ENCODE results near the gene TTC9.
"Not testable (repeated sequence)": the region's sequence is repeated elsewhere in the genome, so short reads cannot be mapped to it uniquely, and the experiment has no call there.

TTC9 gene

DNA sequence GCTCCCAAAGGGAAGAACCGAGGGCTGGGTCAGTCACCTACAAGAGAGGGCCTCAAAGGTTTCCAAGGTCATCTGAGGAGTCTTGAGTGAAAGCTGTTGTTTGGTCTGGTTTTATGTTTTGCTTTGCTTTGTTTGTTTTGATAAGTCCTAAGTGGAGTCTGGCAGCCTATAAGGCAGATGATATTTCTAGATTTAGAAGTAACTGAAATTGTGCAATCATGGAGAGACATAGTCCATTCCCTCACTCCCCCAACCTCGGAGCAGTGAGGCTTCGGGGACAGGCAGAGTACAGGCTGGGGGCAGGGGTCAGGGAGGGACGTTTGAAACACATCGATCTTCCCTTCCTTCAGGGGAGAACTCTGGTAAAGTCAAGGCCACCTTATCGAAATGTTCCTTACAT is 42.3 kb downstream of the TTC9 start:
- no peak for DNase-seq

DNA sequence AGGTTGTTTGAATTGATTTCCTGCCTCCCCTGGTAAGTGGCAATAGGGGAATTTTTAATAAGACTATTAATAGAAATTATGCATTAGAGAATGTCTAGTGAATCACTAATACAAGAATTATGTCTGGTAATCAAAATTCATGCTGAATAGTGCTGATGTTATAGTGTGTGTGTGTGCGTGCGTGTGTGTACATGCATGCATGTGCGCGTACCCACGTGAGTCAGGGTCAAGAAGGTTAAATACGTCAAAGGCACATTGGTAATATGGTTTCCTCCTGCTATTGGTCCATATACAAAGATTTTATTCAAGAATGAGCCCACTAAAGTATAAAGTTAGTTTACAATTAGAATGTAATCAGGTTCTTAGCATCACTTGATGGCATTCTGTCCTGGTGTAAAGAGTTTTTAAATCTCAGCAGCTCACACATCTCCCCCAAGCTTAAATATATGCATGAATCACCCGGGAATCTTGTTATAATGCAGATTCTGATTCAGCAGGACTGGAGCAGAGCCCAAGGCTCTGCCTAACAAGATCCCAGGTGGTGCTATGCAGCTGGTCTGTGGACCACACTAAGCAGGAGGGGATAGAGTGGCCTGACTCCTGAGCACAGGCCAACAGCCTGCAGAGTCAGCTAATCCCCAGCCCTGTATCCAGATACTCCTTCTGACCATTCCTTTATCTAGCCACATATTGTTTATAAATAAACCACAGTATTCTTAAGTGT is 43.9 kb downstream of the TTC9 start:
- no peak for DNase-seq

DNA sequence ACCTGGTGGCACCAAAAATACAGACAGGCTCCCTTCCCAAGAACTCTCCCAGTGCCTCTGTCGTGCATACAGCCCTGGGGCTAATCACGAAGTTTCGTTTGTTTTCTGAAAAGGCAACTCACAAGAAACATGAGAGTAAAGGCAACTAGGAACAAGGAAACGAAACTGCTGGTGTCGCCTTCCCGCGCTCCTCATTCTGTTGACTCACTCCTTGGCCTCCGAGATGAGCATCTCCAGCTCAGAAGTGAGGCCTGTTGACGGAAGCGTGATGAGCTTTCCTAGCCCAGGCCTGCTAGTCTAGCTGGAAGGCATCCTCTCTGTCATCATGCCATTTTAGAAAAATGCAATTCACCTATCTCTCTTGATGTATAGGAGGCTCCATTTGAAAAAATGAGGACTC is 50.5 kb downstream of the TTC9 start:
- DNase-seq = no peak

DNA sequence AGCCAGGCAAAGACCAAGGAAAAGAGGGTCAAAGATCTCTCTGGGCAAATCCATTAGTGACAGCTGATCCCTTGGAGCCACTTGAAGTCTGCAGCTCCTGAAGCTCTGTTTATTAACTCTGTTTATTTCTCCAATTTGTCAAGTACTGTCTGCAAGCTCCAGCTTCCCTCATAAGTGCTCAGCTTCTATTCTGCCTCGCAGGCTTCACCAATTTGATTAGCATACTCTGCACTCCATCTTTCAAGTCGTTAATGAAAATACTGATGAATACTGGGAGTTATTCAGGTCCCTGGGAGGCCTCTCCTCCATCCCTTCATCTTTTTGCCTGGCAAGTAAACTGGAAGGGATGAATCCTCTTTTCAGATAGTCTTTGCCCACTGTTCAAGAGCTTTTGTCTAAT is 54.3 kb downstream of the TTC9 start:
- no peak for DNase-seq

DNA sequence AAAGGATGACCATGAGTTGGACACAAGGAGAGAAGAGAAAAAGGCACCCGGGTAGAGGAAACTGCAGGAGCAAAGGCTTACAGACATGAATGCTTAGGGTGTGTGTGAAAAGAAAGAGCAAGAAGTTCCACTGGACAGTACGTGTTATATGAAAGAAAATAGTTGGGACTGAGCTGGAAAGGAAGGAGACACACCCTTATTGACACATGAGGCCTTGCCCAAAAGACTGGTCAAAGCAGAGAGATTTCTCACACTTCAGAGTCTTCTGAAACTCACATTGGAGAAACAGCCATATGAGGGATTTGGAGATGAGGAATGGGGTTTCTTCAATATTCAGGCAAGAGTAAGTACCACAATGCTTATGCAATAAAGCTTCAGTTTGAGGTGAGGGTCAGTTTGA is 56.0 kb downstream of the TTC9 start:
- DNase-seq = no peak

DNA sequence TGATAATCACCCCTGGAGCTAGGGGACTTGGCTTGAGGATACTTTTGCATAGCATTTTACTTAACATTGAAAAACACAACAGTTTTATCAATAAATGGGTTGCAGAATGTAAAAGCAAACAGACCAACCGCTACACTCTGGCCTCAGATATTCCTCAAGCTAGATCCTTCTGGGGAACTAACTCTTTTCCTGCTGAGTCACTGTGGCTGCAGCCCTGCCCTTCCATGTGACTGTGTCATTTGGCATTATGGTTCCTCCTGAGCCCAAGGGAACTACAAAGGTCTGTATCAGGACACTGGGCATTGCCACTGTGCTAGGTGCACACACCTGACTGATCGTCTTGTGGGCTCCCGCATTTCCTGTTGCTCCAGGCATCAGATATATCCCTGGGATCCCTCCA is 56.6 kb downstream of the TTC9 start:
- DNase-seq = no peak

DNA sequence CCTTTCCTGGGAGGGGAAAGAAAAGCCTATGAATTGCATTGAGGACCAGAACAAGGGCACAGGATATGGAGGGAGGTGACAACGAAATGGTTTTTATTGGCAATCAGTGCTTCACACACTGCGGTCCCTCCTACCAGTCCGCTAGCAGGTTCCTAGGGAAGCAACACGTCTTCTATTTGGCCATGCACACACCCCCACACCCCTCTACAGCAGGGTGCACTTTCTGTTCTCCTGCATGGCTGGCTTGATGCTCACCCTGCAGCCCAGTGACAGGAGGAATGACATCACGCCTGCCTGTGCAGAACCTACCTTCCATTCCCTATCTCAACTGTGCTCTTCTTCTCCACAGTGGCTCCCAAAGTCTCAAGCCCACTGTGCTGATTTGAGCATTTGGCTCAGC is 57.9 kb downstream of the TTC9 start:
- no peak for DNase-seq

DNA sequence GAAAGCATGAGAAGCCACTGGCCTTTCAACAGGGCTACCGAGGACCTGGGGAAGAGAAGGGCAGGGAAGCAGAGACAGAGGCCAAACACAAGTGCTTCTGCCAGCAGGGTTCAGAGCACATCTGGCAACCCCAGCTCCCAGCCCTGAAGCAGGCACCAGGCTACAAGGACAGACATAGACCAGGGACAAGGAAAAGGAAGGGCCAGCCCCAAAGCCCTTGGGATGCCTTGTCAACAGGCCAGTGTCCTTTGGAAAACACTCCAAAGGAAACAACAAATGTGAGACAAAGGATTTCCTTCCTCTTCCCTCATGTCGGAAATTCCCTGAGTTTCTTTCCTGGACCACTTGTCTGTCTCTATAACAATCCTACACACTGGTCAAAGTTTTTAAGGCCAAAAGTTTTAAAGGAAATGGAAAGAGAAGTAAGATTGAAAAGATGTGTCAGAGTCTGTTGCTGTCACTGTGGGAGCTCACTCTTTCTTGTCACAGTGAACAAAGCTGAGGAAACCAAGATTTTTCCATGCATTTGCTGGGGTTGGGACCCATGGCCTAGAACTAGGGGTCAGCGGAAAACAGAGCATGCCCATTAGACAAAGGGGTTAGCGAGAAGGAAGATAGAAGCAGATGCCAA is 59.4 kb downstream of the TTC9 start:
- no peak for DNase-seq

DNA sequence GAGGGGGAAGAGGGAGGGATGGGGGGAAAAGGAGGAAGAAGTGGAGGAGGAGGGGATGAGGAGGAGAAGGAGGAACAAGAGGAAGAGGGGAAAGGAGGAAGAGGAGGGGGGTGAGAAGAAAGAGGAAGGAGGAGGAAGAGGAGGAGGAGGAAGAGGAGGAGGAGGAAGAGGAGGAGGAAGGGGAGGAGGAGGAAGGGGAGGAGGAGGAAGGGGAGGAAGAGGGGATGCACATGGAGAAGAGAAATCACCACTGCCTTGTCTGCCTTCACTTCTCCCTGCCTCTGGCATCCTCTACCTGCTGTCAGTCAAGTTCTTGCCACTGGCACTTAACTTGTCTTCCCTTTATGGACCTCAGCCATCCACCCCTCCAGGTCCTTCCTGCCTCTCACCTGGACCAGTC is 59.9 kb downstream of the TTC9 start:
- DNase-seq = no peak

DNA sequence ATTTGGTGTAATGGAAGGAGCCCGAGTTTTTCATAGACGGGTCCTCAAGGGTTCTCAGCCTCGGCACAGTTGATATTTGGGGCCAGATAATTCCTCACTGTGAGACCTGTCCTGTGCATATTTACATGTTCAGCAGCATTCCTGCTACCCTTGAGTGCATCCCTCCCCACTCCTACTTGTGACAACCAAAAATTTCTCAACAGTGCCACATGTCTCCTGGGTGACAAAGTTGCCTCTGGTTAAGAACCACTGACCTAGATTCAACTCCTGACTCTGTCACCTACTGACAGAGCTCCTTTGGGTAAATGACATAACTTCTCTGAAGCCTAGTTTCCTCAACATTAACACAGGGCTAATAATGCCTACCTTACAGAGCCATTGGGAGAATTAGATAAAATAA is 60.4 kb downstream of the TTC9 start:
- DNase-seq = no peak

DNA sequence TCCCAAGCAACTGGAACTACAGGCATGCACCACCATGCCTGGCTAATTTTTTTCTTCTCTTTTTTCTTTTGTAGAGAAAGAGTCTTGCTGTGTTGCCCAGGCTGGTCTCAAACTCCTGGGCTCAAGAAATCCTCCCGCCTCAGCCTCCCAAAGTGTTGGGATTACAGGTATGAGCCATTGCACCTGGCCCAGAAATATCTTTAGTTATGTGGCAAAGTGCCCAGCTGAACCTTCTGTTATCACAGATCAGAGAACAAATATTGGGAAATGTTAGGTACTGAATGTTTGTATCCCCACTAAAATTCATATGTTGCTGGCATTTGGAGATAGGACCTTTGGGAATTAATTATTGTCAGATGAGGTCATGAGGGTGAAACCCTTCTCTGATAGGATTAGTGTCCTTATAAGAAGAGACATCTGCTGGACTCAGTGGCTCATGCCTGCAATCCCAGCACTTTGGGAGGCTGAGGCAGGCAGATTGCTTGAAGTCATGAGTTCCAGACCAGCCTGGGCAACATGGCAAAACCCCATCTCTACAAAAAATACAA is 62.0 kb downstream of the TTC9 start:
- DNase-seq = not testable (repeated sequence)

DNA sequence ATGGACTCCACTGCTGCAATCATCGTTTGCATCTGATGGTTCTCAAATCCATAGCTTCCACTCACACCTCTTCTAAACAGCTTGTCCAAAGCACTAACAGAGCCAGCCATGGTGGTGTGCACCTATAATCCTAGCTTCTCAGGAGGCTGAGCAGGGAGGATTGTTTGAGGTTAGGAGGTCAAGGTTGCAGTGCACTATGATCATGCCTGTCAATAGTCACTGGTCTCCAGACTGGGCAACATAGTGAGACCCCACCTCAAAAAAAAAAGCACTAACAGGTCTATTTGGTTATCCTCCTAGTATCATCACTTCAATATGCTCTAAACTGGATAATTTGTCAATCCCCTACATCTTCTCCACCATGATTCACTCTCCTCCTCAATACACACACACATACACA is 63.2 kb downstream of the TTC9 start:
- no peak for DNase-seq

DNA sequence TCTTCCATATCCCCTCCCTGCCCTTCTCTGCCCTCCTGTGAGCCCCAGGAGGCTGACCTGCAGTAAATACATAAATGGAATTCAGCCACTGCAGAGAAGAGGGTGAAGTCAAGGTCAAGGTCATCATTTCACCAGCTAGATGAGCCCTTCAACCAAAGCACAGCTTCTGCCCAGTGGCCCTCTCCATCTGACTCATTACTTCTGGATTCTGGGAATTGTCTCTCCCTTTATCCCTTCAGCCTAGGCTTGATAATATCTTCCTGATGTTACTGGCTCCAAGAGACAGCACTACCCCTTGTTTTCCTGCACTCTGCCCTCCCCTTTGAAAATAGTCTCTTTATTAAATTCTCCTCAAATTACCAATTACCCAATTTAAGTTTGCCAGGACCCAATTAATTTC is 64.5 kb downstream of the TTC9 start:
- DNase-seq = no peak

DNA sequence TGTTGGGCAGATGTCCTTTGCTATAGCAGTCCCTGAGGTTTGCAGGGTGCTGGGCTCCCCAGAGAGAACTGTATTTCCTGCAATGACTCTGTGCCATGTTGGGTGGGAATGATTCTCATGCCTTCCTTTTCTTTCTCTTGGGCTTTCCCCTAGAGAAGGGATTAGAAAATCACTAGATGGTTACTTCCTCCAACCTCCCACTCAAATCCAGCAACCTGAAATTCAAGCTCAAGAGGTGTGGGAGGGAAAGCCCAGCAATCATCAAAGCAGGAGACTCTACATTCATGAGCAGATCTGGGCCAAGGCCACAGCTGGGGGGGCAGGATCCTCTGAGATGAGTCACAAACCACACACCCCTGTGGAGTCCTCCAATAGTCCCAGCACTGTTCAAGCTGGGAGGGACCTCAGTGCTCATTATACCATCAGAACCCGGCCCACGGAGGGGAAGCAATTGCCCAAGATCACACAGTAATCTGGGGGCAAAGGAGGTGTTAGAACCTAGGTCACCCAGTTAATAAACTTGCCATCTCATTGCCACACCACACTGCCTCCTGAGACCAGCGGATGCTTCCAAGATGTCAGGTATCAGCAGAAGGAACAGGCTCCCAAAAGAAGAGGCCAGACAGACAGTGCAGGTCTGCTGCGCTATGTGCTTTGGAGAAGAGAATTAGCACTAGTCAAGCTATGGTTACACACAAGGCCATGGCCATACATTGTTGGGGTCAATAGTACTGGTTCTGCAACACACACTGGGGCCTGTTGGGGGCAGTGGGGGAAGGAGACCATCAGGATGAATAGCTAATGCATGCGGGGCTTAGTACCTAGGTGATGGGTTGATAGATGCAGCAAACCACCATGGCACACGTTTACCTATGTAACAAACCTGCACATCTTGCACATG is 65.7 kb downstream of the TTC9 start:
- peak; percentile 21 for DNase-seq

DNA sequence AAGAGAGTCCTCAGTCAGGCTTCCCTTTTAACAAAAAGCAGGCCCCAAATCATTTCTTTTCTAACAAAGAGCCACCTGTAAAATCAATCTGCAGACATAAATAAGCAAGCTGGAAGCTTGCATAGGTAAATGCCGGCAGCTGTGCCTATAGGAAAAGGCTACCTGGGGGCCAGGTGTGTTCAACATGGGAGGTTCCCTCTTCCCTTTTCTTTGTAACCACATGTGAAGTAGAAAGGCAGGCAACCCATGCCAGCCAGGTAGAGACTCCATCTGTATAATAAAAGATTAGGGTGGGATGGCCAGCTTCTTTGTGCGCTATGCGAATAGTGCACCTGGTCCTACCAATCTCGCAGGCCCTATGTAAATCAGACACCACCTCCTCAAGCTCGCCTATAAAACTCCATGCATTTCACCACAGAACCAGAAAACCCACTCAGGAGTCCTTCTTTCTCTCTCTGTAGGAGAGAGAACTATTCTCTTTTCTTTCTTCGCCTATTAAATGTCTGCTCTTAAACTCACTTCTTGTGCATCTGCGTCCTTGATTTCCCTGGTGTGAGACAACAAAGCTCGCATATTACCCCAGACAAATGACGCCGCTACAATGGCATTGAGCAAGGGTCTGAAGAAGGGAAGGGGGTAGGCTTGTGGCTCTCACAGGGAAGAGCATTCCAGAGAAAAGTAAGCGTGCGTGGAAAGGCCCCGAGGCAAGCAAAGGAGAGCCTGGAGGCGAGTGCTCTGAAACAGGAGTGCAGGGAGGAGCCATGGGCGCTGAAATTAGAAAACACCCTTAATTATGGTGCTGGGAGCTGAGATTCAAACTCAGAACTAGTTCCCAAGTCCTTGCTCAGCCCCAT is 67.2 kb downstream of the TTC9 start:
- no peak for DNase-seq

DNA sequence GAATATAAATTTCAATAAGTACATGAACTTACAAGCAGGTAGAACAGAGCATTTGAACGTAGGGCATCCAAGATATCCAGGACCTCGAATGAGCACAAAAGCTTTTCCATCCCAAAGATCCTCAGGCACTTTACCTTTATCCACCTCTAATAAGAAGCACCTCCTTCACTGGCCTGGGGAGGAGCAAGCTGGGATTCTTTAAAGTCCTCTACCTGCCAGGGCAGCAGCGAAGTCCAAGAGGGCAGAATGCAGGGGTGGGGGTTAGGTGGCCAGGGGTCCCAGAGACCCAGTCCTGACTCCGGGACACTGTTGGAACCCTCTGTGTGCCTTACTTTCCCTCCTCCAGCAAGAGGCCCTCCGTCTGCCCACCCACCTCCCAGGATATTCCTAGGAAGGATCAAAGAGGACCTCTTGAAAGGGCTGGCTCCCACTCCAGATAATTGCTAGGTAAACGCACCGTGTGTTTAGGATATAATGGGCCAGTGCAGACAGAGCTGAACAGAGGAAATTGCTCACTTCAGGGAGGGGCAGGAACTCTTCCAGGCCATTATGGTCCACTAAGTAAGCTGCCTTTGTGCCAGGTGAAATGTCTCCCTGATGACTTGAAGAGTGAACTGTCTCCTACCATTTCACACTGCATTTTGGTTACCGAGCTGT is 68.1 kb downstream of the TTC9 start:
- no peak for DNase-seq

DNA sequence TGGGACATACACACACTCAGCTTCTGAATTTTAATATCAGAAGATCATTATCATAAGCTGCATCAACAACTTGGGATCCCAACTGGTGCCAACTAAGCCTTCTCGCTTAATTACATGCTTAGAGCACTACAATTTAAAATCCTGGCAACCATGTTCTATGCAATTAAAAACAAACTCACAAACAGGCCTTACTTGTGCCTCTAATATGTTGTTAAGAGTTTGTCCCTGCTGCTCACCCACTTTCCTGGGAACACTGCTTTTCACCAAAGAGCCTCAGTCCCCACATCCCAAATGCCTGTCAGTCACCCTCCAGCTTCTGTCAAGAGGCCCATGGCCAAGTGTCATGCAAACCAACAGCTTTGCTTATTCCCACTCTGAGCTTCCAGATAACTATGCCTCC is 69.7 kb downstream of the TTC9 start:
- DNase-seq = no peak

DNA sequence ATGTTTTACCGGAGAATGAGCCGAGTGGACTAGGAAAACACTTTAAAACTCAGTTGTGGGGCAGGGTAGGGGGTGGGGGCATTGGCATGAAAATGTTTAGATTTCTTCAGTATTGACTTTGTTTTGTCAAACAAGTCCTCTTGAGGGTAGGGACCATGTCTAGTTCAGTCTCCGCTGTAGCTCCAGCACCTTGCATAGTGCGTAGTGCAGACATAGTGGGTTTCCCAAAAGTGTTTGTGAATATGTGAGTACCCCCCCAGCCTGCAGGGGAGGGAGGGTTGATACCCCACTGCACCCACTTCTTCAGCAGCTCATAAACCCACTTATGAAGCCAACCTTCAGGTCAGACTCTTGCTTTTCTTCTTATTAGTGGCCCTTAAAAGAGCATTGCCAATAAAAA is 71.4 kb downstream of the TTC9 start:
- DNase-seq = no peak

DNA sequence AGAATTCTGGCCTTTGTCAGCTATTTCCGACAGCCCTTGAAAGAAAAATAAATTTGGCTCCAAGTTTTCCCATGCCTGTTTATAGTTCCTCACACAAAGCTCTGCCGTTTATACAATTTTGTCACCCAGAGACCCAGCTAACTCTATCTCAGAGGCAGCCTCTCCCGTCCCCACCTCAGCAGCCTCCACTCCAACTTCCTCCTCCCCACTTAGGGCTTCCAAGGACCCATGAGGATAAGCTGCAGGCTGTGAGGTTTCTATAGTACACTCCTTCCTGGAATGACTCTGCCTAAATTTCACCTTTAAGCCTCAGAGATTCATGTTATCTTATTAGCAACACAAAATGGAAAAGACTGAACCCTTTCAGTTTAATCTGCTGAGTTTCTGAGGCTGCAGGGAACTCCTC is 71.8 kb downstream of the TTC9 start:
- DNase-seq = no peak

DNA sequence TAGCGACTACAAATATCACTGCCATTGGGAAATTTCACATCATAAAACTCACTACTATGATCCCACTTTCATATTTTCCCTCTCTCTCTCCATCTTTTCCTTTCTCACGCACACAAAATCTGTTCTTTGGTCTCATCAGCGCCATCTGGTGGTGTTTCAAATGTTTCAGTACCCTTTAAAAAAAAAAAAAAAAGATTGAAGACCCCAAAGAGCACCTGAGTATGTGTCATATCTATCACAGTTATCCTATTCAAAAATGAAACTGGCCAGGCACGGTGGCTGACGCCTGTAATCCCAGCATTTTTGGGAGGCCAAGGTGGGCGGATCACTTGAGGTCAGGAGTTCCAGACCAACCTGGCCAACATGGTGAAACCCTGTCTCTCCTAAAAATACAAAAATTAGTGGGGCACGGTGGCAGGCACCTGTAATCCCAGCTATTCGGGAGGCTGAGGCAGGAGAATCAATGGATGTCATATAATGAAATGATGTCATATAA is 72.4 kb downstream of the TTC9 start:
- DNase-seq = no peak

DNA sequence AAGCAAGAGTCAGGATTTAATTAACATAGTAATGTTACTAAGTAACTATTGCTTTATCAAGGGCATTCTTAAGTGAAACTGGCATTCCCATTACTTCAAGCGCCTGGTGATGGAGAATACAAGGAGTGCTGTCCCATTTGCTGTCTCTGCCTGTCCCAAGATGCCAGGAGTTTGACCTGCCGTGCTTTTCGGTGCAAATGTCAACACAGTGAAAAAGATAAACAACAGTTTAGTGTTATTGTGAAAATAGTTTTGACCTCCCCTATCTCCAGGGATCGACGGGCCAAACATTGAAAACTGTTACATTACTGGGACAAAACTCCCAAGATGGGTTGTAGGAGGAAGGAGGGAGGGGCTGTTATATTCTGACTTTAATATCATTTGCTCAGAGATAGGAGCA is 74.8 kb downstream of the TTC9 start:
- DNase-seq = no peak

DNA sequence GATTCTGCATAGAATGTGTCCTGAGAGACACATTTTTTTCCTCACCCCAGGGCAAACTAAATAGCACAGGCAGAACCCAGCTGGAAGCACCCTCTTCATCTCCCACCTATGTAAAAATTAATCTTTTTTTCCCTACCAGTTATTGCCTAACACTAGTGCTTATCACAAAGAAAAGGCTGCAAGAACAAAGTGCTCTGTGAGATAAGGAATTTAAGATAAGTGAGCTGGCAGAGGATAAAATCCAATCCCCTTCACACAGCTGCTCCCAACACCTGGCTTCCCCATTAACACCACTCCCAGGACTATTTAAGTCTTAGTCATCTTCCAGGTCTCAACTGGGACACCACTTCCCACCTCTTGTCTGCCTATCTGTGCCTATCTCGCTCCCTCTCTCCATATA is 75.2 kb downstream of the TTC9 start:
- no peak for DNase-seq

Measured in T1000 (cell line).